Stimulated activated naive CD8-positive, alpha-beta T cell treated with anti-CD3 and anti-CD28 coated beads, Interleukin-15, Interleukin-2, amounts not matched to agents 100 ng/mL and 50 ng/mL, for 24 hours (primary cell): Measurements from ENCODE around the gene AXIN1.
"Not testable (repeated sequence)": the region's sequence is repeated elsewhere in the genome, so short reads cannot be mapped to it uniquely, and the experiment has no call there.

Source experiments
- H3K27ac Mint-ChIP-seq: one replicate; pipeline ENCODE4 v1.8.0; 2021; ENCODE audit warnings: mild to moderate bottlenecking, mixed read lengths
- H3K27me3 Mint-ChIP-seq: one replicate; pipeline ENCODE4 v1.8.0; 2021; ENCODE audit warnings: mixed read lengths
- H3K36me3 Mint-ChIP-seq: one replicate; pipeline ENCODE4 v1.8.0; 2021; ENCODE audit warnings: low read depth, mixed read lengths
- H3K4me1 Mint-ChIP-seq: one replicate; pipeline ENCODE4 v1.8.0; 2021; ENCODE audit warnings: low read depth, mixed read lengths
- H3K4me3 Mint-ChIP-seq: one replicate; pipeline ENCODE4 v1.8.0; 2021; ENCODE audit warnings: mild to moderate bottlenecking, mixed read lengths
- H3K9me3 Mint-ChIP-seq: one replicate; pipeline ENCODE4 v1.8.0; 2021; ENCODE audit warnings: mixed read lengths

The AXIN1 gene

GRCh38 chr16:368388-369158 lies 16.1 kb upstream of the AXIN1 start:
- Mint-ChIP-seq H3K4me3 (no peak overlapping the region), H3K27me3 (no peaks in the 10 kb centered on the region), H3K9me3 (no peaks in the 10 kb centered on the region), H3K36me3 (peaks cover 8% of the 10 kb centered on the region), H3K4me1 (peaks cover 10% of the 10 kb centered on the region), H3K27ac (no peak overlapping the region)

GRCh38 chr16:367333-367903 lies 14.9 kb upstream of the AXIN1 start:
- Mint-ChIP-seq H3K9me3 (no peaks in the 10 kb centered on the region), H3K4me1 (peaks cover 10% of the 10 kb centered on the region), H3K27me3 (no peaks in the 10 kb centered on the region), H3K27ac (no peak overlapping the region), H3K36me3 (peaks cover 8% of the 10 kb centered on the region), H3K4me3 (no peak overlapping the region)

DNA sequence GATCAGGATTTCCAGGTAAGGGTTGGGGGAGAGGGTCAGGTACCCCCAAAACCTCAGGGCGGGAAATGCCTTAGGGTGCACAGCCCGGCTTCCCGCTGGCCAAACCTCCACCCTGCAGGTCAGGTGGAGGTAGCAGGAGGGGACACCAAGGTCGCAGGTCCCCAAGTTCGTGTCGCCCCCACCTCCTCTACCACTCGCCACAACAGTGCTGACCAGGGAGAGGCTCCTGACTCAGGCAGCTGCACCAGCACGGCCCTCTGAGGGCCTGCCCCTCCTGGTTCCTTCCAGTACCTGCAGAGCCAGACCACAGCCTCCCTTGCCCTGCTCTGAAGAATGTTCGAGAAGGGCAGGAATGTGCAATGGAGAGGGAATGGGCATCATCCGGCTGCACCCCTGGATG lies 14.0 kb upstream of the AXIN1 start:
- peaks cover 14% of the 10 kb centered on the region for H3K4me1 Mint-ChIP-seq
- H3K36me3 Mint-ChIP-seq, result peaks cover 8% of the 10 kb centered on the region
- H3K27ac Mint-ChIP-seq, result no peak overlapping the region
- no peaks in the 10 kb centered on the region for H3K9me3 Mint-ChIP-seq
- H3K27me3 Mint-ChIP-seq, result no peaks in the 10 kb centered on the region
- H3K4me3 Mint-ChIP-seq, result no peak overlapping the region

- H3K4me1 Mint-ChIP-seq, result peaks cover 5% of the 10 kb centered on the region
- H3K27ac Mint-ChIP-seq, result no peak overlapping the region
- H3K4me3 Mint-ChIP-seq, result no peak overlapping the region
- no peaks in the 10 kb centered on the region for H3K9me3 Mint-ChIP-seq
- H3K36me3 Mint-ChIP-seq, result peaks cover 8% of the 10 kb centered on the region
- H3K27me3 Mint-ChIP-seq, result no peaks in the 10 kb centered on the region
Measured at GRCh38 chr16:364595-365491, 12.3 kb upstream of the AXIN1 start.

- Mint-ChIP-seq H3K9me3 (no peaks in the 10 kb centered on the region), H3K4me1 (peaks cover 5% of the 10 kb centered on the region), H3K27ac (no peak overlapping the region), H3K36me3 (peaks cover 7% of the 10 kb centered on the region), H3K4me3 (no peak overlapping the region), H3K27me3 (no peaks in the 10 kb centered on the region)
Measured at GRCh38 chr16:363766-364490, 11.4 kb upstream of the AXIN1 start.

GRCh38 chr16:363110-363765 lies 10.7 kb upstream of the AXIN1 start:
- no peak overlapping the region for H3K27ac Mint-ChIP-seq
- H3K9me3 Mint-ChIP-seq, result no peaks in the 10 kb centered on the region
- H3K36me3 Mint-ChIP-seq, result peaks cover 5% of the 10 kb centered on the region
- no peak overlapping the region for H3K4me3 Mint-ChIP-seq
- H3K27me3 Mint-ChIP-seq, result no peaks in the 10 kb centered on the region
- H3K4me1 Mint-ChIP-seq, result peaks cover 5% of the 10 kb centered on the region

DNA sequence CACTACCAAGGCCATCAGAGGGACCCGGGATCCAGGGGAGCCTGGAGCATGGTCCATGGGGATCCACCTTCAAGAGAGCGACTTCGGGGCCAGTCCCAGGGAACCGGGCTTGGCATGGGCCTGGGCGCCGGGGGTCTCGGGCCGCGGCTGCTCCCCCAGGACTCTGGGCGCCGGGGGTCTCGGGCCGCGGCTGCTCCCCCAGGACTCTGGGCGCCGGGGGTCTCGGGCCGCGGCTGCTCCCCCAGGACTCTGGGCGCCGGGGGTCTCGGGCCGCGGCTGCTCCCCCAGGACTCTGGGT lies 10.1 kb upstream of the AXIN1 start:
- H3K36me3 Mint-ChIP-seq, H3K27ac Mint-ChIP-seq, H3K4me1 Mint-ChIP-seq, H3K9me3 Mint-ChIP-seq, H3K4me3 Mint-ChIP-seq, H3K27me3 Mint-ChIP-seq: not testable (repeated sequence)

GRCh38 chr16:361872-362701 lies 9.6 kb upstream of the AXIN1 start:
- no peaks in the 10 kb centered on the region for H3K27me3 Mint-ChIP-seq

GRCh38 chr16:361341-361871 lies 8.9 kb upstream of the AXIN1 start:
- Mint-ChIP-seq H3K4me1 (peaks cover 5% of the 10 kb centered on the region), H3K27ac (no peak overlapping the region), H3K27me3 (no peaks in the 10 kb centered on the region), H3K36me3 (no peaks in the 10 kb centered on the region), H3K4me3 (no peak overlapping the region), H3K9me3 (no peaks in the 10 kb centered on the region)

More at GRCh38 chr16:361872-362701, 9.6 kb upstream of the AXIN1 start:
- H3K27ac Mint-ChIP-seq, result no peak overlapping the region
- H3K36me3 Mint-ChIP-seq, result peaks cover 2% of the 10 kb centered on the region
- H3K9me3 Mint-ChIP-seq, result no peaks in the 10 kb centered on the region
- peaks cover 5% of the 10 kb centered on the region for H3K4me1 Mint-ChIP-seq
- H3K4me3 Mint-ChIP-seq, result peak overlapping the region; percentile 47

DNA sequence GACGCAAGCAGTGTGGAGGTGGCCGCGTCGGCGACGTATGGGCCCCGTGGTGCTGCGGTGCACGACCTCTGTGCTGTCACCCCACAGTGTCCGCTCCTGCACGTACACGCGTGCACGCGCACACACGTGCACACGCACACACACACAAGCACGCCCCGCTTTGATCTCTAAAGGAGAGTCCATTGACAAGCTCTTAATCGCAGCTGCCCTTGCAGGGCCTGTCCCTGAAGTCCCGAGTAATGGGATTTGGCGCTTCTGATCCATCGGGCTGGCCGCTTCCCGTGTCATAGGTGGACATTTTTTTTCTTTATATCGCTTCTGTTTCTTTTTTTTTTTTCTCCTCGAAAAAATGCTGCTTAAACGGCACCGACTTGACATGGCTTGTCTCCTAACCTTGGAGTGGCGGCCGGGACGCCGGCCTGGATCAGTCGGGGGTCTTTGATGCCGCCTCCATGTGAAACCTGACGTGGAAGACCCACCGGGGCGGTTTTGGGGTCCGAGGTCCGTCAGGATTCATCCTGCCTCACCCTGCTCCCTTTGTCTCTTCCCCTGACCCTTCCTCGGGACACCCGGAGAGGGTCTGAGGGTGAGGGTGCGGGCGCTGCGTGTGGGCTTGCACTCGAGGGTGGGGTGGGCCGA lies 8.3 kb upstream of the AXIN1 start:
- no peaks in the 10 kb centered on the region for H3K27me3 Mint-ChIP-seq
- peaks cover 5% of the 10 kb centered on the region for H3K4me1 Mint-ChIP-seq
- no peaks in the 10 kb centered on the region for H3K9me3 Mint-ChIP-seq
- no peak overlapping the region for H3K4me3 Mint-ChIP-seq
- no peaks in the 10 kb centered on the region for H3K36me3 Mint-ChIP-seq
- no peak overlapping the region for H3K27ac Mint-ChIP-seq

- no peaks in the 10 kb centered on the region for H3K9me3 Mint-ChIP-seq
- H3K4me3 Mint-ChIP-seq, result no peak overlapping the region
- H3K4me1 Mint-ChIP-seq, result peaks cover 11% of the 10 kb centered on the region
- no peaks in the 10 kb centered on the region for H3K36me3 Mint-ChIP-seq
- H3K27ac Mint-ChIP-seq, result no peak overlapping the region
- H3K27me3 Mint-ChIP-seq, result no peaks in the 10 kb centered on the region
Measured at GRCh38 chr16:359871-360697, 7.6 kb upstream of the AXIN1 start.

GRCh38 chr16:359067-359763 lies 6.7 kb upstream of the AXIN1 start:
- H3K4me3 Mint-ChIP-seq, result no peak overlapping the region
- no peaks in the 10 kb centered on the region for H3K36me3 Mint-ChIP-seq
- no peaks in the 10 kb centered on the region for H3K9me3 Mint-ChIP-seq
- no peak overlapping the region for H3K27ac Mint-ChIP-seq
- peaks cover 18% of the 10 kb centered on the region for H3K4me1 Mint-ChIP-seq
- no peaks in the 10 kb centered on the region for H3K27me3 Mint-ChIP-seq
